ENCODE results near the gene LPAR2.

The LPAR2 gene

DNA sequence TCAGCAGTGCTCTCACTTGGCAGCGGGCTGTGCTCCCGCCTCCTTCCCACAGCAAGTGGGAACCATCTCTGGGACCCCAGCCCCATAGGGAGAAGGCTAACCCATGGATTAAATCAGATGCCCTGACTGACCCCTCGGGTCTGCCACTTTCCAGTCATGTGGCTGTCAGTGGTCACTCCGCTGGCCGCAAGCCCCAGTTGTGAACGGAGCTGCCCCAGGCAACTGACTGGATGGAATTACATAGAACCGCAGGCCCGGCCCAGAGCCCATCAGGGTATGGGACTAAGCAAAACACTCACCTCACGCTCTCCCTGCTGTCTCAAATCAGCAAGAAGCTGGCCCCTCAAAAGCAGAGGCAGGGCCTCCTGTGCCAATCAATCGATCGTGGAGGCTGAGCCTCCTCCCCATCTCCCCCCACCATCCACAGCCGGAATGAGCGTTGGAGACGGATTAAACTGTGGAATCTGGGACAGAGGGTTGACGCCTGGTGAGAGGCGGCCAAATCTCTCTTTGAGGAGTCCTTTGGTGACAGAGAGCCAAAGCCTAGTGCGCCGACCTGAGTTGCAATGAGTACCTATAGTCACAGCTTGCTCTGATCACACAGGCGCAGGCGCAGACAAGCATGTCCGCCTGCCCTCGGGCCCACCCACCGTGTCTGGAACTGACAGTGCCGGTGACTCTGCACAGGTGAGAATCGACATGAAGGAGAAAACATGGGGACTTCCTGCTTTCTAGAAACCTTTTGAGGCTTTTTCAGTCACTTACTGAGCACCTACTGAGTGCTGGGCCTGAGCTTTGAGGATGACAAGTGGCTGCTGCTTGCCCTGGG is 48.3 kb downstream of the LPAR2 start:
- H3K36me3 ChIP-seq (ENCODE audit: control insufficient read depth, insufficient read depth, low read length) = peaks cover 5% of the 10 kb centered on the region
- no peak for DNase-seq (ENCODE audit: extremely low read depth, insufficient read length)
- no peaks in the 10 kb centered on the region for H3K27me3 ChIP-seq (replicated peaks; ENCODE audit: control insufficient read depth, insufficient read depth, low read length)
- no peak overlapping the region for H3K4me3 ChIP-seq (replicated peaks; ENCODE audit: low read depth, low read length)
- TF ChIP-seq, protein P1, sequence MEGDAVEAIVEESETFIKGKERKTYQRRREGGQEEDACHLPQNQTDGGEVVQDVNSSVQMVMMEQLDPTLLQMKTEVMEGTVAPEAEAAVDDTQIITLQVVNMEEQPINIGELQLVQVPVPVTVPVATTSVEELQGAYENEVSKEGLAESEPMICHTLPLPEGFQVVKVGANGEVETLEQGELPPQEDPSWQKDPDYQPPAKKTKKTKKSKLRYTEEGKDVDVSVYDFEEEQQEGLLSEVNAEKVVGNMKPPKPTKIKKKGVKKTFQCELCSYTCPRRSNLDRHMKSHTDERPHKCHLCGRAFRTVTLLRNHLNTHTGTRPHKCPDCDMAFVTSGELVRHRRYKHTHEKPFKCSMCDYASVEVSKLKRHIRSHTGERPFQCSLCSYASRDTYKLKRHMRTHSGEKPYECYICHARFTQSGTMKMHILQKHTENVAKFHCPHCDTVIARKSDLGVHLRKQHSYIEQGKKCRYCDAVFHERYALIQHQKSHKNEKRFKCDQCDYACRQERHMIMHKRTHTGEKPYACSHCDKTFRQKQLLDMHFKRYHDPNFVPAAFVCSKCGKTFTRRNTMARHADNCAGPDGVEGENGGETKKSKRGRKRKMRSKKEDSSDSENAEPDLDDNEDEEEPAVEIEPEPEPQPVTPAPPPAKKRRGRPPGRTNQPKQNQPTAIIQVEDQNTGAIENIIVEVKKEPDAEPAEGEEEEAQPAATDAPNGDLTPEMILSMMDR (IDR thresholded peaks at IDR 0.05; ENCODE audit: insufficient read depth, low read length, poor library complexity, severe bottlenecking) = no peak

DNA sequence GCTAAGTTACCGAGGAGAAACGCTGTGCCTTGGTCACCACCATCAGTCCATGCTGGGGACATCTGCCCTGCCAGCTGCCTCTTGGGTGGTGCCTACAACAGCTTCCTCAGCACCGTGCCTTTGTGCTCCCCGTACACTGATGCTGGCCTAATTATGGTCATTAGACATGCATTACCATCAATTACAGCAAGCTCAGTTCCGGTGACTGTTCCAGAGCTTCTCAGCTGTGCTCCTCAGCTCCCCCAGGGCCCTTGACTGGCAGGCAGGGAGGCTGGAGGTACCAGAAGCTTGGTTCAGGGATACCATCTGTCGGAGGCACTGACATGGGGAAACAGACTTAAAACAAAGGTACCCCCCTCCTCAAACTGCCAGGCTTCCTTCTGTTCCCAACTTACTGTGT is 49.8 kb downstream of the LPAR2 start:
- no peak for DNase-seq (ENCODE audit: extremely low read depth, insufficient read length)
- Histone ChIP-seq H3K36me3 (ENCODE audit: control insufficient read depth, insufficient read depth, low read length) (peaks cover 5% of the 10 kb centered on the region), H3K27me3 (replicated peaks; ENCODE audit: control insufficient read depth, insufficient read depth, low read length) (no peaks in the 10 kb centered on the region), H3K4me3 (replicated peaks; ENCODE audit: low read depth, low read length) (no peak overlapping the region)
- TF ChIP-seq, protein P1 (IDR thresholded peaks at IDR 0.05; ENCODE audit: insufficient read depth, low read length, poor library complexity, severe bottlenecking) = no peak

DNA sequence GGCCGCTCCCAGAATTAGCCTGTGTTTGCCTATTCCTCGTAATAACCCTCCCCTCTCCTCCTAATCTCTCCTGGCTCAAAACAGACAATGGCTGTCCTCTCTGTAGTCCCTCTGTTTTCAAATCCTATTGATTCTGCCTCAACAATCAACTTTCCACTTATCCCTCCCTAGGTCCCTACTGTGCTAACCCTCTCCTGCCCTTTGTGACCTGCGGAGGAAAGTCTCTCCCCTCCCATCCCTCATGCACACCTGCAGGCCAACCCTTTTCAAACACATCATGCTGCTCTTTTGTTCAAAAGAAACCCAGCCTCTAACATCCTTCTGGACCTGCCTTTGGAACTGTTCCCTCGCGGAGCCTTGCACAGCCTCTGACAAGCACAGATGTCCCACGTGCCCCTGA is 52.6 kb downstream of the LPAR2 start:
- Histone ChIP-seq H3K27me3 (replicated peaks; ENCODE audit: control insufficient read depth, insufficient read depth, low read length) (no peaks in the 10 kb centered on the region), H3K36me3 (ENCODE audit: control insufficient read depth, insufficient read depth, low read length) (peaks cover 3% of the 10 kb centered on the region), H3K4me3 (replicated peaks; ENCODE audit: low read depth, low read length) (no peak overlapping the region)
- TF ChIP-seq, protein P1 (IDR thresholded peaks at IDR 0.05; ENCODE audit: insufficient read depth, low read length, poor library complexity, severe bottlenecking) = no peak
- no peak for DNase-seq (ENCODE audit: extremely low read depth, insufficient read length)

Data from GM06990 (cell line).